ENCODE results near the gene IGF1R.

IGF1R gene

GRCh38 chr15:98870788-98871187 lies 222.4 kb downstream of the IGF1R start:
- no peak for DNase-seq

GRCh38 chr15:98872774-98873173 lies 224.4 kb downstream of the IGF1R start:
- DNase-seq, result no peak

- DNase-seq, result no peak
Measured at GRCh38 chr15:98873441-98874218, 225.3 kb downstream of the IGF1R start.

- no peak for DNase-seq
Measured at GRCh38 chr15:98874370-98874769, 226.0 kb downstream of the IGF1R start.

GRCh38 chr15:98874773-98875172 lies 226.4 kb downstream of the IGF1R start:
- no peak for DNase-seq

- no peak for DNase-seq
Measured at GRCh38 chr15:98875309-98875708, 227.0 kb downstream of the IGF1R start.

- no peak for DNase-seq
Measured at GRCh38 chr15:98876451-98877369, 228.4 kb downstream of the IGF1R start.

GRCh38 chr15:98878172-98878571 lies 229.8 kb downstream of the IGF1R start:
- no peak for DNase-seq

GRCh38 chr15:98878862-98879261 lies 230.5 kb downstream of the IGF1R start:
- no peak for DNase-seq

GRCh38 chr15:98881526-98882520 lies 233.5 kb downstream of the IGF1R start:
- peak; percentile 34 to 39 for DNase-seq

- no peak for DNase-seq
Measured at GRCh38 chr15:98883478-98883877, 235.1 kb downstream of the IGF1R start.

- peak; percentile 43 to 60 for DNase-seq
Measured at GRCh38 chr15:98884894-98885293, 236.6 kb downstream of the IGF1R start.

GRCh38 chr15:98887976-98888375 lies 239.6 kb downstream of the IGF1R start:
- DNase-seq, result no peak

- no peak for DNase-seq
Measured at GRCh38 chr15:98888820-98889479, 240.6 kb downstream of the IGF1R start.

- no peak for DNase-seq
Measured at GRCh38 chr15:98889930-98890695, 241.8 kb downstream of the IGF1R start.

- DNase-seq, result no peak
Measured at GRCh38 chr15:98891301-98891700, 243.0 kb downstream of the IGF1R start.

- DNase-seq, result no peak
Measured at GRCh38 chr15:98893401-98893800, 245.1 kb downstream of the IGF1R start.

GRCh38 chr15:98894312-98894711 lies 246.0 kb downstream of the IGF1R start:
- no peak for DNase-seq

- DNase-seq, result peak in 1 of 2 experiments; percentile 23
Measured at GRCh38 chr15:98896002-98896721, 247.8 kb downstream of the IGF1R start.

All from SHP77 (cell line).